Measurements from ENCODE around the gene RRP9. TPM values are rescaled to one million over a fixed set of nuclear protein-coding genes. Genes with fewer than 3 reads are reported as not detected.

Gene RRP9
- total RNA-seq, 1 donor from 2014 or later: 15.4 TPM

GRCh38 chr3:51980253-51980652 is 38.5 kb upstream of the RRP9 start:
- intact Hi-C loops (cut with DNase I): no loop called here
- Histone ChIP-seq H3K27ac (no peak overlapping the region), H3K4me1 (peaks cover 16 to 19% of the 10 kb centered on the region in 2 donors), H3K4me3 (no peak overlapping the region), H3K27me3 (no peaks in the 10 kb centered on the region), H3K36me3 (no peaks in the 10 kb centered on the region), H3K9me3 (no peaks in the 10 kb centered on the region)
- TF ChIP-seq CTCF (IDR thresholded peaks at IDR 0.05): no peak
- no peak for DNase-seq (ENCODE audit: low spot score in 2 of 2)

GRCh38 chr3:51978143-51978502 is 36.4 kb upstream of the RRP9 start:
- no peak for DNase-seq (ENCODE audit: low spot score in 2 of 2)
- no peak overlapping the region for H3K27ac ChIP-seq
- TF ChIP-seq CTCF (IDR thresholded peaks at IDR 0.05): no peak
- intact Hi-C loops (cut with DNase I): loop anchor here (10.0 kb wide), 1 partner anchor 307 kb away; the partner anchor contains the start of gene GLYCTK
- peaks cover 16 to 22% of the 10 kb centered on the region in 2 donors for H3K4me1 ChIP-seq
- H3K27me3 ChIP-seq: no peaks in the 10 kb centered on the region
- H3K4me3 ChIP-seq: no peak overlapping the region
- H3K36me3 ChIP-seq: no peaks in the 10 kb centered on the region
- H3K9me3 ChIP-seq: no peaks in the 10 kb centered on the region

GRCh38 chr3:51977446-51978142 is 35.9 kb upstream of the RRP9 start:
- no peak for TF ChIP-seq CTCF (IDR thresholded peaks at IDR 0.05)
- no peaks in the 10 kb centered on the region for H3K36me3 ChIP-seq
- intact Hi-C loops (cut with DNase I): loop anchor here (10.0 kb wide), 1 partner anchor 307 kb away; the partner anchor contains the start of gene GLYCTK
- peaks cover 12 to 24% of the 10 kb centered on the region in 2 donors for H3K4me1 ChIP-seq
- H3K27me3 ChIP-seq: no peaks in the 10 kb centered on the region
- DNase-seq (ENCODE audit: low spot score in 2 of 2): no peak
- H3K4me3 ChIP-seq: no peak overlapping the region
- no peak overlapping the region for H3K27ac ChIP-seq
- H3K9me3 ChIP-seq: no peaks in the 10 kb centered on the region

GRCh38 chr3:51975852-51976549 is 34.3 kb upstream of the RRP9 start:
- peak in 1 of 2 donors; percentile 94 for DNase-seq (ENCODE audit: low spot score in 2 of 2)
- H3K36me3 ChIP-seq: no peaks in the 10 kb centered on the region
- H3K9me3 ChIP-seq: no peaks in the 10 kb centered on the region
- peak overlapping the region; percentile 71 to 96 for H3K27ac ChIP-seq
- peak overlapping the region; percentile 74 to 86 for H3K4me3 ChIP-seq
- intact Hi-C loops (cut with DNase I): loop anchor here (10.0 kb wide), 1 partner anchor 309 kb away; the partner anchor contains the start of gene GLYCTK
- H3K27me3 ChIP-seq: no peaks in the 10 kb centered on the region
- TF ChIP-seq CTCF (IDR thresholded peaks at IDR 0.05): no peak
- H3K4me1 ChIP-seq: peaks cover 6 to 17% of the 10 kb centered on the region in 2 donors

GRCh38 chr3:51974963-51975851 is 33.5 kb upstream of the RRP9 start, which contains the start of gene ABHD14A:
Gene ABHD14A, plus strand, starts transcription at chr3:51975064. Its CDS starts 72 bp downstream, at chr3:51975136.
- TF ChIP-seq CTCF (IDR thresholded peaks at IDR 0.05): no peak
- peak in 1 of 2 donors; percentile 84 for DNase-seq (ENCODE audit: low spot score in 2 of 2)
- intact Hi-C loops (cut with DNase I): loop anchor here (1.0 to 10.0 kb wide), 2 partner anchors 33 to 310 kb away; partner anchors contain the start of genes GLYCTK and PARP3

More at GRCh38 chr3:51974963-51975851, 33.5 kb upstream of the RRP9 start, which contains the start of gene ABHD14A:
- Histone ChIP-seq H3K36me3 (no peaks in the 10 kb centered on the region), H3K4me1 (peaks cover 6 to 17% of the 10 kb centered on the region in 2 donors), H3K27me3 (no peaks in the 10 kb centered on the region), H3K4me3 (peak within 1 kb of the TSS; percentile 74 to 86), H3K9me3 (no peaks in the 10 kb centered on the region), H3K27ac (peak within 1 kb of the TSS; percentile 96)
